H9 (cell line): Measurements from ENCODE around the gene SRPX2. TPM values are rescaled to one million over a fixed set of nuclear protein-coding genes. Genes with fewer than 3 reads are reported as not detected.

ENCODE experiments used
- DNase-seq: peaks from one replicate; pipeline ENCODE4 v3.0.0-alpha.2; 2017
- H2AFZ ChIP-seq: one replicate; pipeline ENCODE4 v1.6.1; 2013; ENCODE audit warnings: mild to moderate bottlenecking, low read length, control low read depth, moderate library complexity
- H2AK5ac ChIP-seq: 2 replicates; pipeline ENCODE4 v1.6.1; 2013; ENCODE audit warnings: low read length, control low read depth, mixed read lengths; ENCODE audit not compliant: insufficient read length
- H2BK120ac ChIP-seq: one replicate; pipeline ENCODE4 v1.6.1; 2013; ENCODE audit warnings: low read depth, mild to moderate bottlenecking, low read length, control low read depth, inconsistent platforms; ENCODE audit not compliant: poor library complexity, severe bottlenecking
- H2BK12ac ChIP-seq: 2 replicates; pipeline ENCODE4 v1.6.1; 2013; ENCODE audit warnings: low read length, control low read depth, mixed read lengths, low read depth; ENCODE audit not compliant: insufficient read length
- H2BK15ac ChIP-seq: 2 replicates; pipeline ENCODE4 v1.6.1; 2013; ENCODE audit warnings: low read depth, low read length, control low read depth
- H2BK20ac ChIP-seq: one replicate; pipeline ENCODE4 v1.6.1; 2013; ENCODE audit warnings: low read depth, mild to moderate bottlenecking, low read length, control low read depth, inconsistent platforms; ENCODE audit not compliant: poor library complexity, severe bottlenecking
- H2BK5ac ChIP-seq: 2 replicates; pipeline ENCODE4 v1.6.1; 2013; ENCODE audit warnings: low read length, control low read depth, mixed read lengths; ENCODE audit not compliant: insufficient read length
- H3K14ac ChIP-seq: 2 replicates; pipeline ENCODE4 v1.6.1; 2013; ENCODE audit warnings: low read length, control low read depth; ENCODE audit not compliant: insufficient read depth
- H3K18ac ChIP-seq: 2 replicates; pipeline ENCODE4 v1.6.1; 2013; ENCODE audit warnings: low read depth, mild to moderate bottlenecking, mixed read lengths, low read length, control low read depth; ENCODE audit not compliant: insufficient read length
- H3K23ac ChIP-seq: 2 replicates; pipeline ENCODE4 v1.6.1; 2013; ENCODE audit warnings: low read length, control low read depth, mixed read lengths, low read depth; ENCODE audit not compliant: insufficient read length
- H3K23me2 ChIP-seq: 2 replicates; pipeline ENCODE4 v1.6.1; 2013; ENCODE audit warnings: low read depth, mild to moderate bottlenecking, mixed read lengths, low read length, control low read depth; ENCODE audit not compliant: insufficient read length, poor library complexity, severe bottlenecking
- H3K27ac ChIP-seq: 2 replicates; pipeline ENCODE4 v1.5.1; 2013; ENCODE audit warnings: low read length, control low read depth, mixed read lengths, low read depth; ENCODE audit not compliant: insufficient read length
- H3K27me3 ChIP-seq: 2 replicates; pipeline ENCODE4 v1.6.1; 2013; ENCODE audit warnings: low read length, control low read depth, inconsistent platforms; ENCODE audit not compliant: insufficient read depth
- H3K4ac ChIP-seq: 2 replicates; pipeline ENCODE4 v1.6.1; 2013; ENCODE audit warnings: low read depth, mild to moderate bottlenecking, control low read depth, inconsistent platforms, low read length, moderate library complexity
- H3K4me1 ChIP-seq: 2 replicates; pipeline ENCODE4 v1.6.1; 2013; ENCODE audit warnings: low read length, control low read depth, inconsistent platforms; ENCODE audit not compliant: insufficient read depth
- H3K4me2 ChIP-seq: 2 replicates; pipeline ENCODE4 v1.6.1; 2013; ENCODE audit warnings: low read length, control low read depth, mixed read lengths; ENCODE audit not compliant: insufficient read length, insufficient read depth
- H3K56ac ChIP-seq: 2 replicates; pipeline ENCODE4 v1.6.1; 2013; ENCODE audit warnings: low read depth, mild to moderate bottlenecking, mixed read lengths, low read length, control low read depth; ENCODE audit not compliant: insufficient read length
- H3K79me1 ChIP-seq: 2 replicates; pipeline ENCODE4 v1.6.1; 2013; ENCODE audit warnings: low read depth, mild to moderate bottlenecking, moderate library complexity, low read length, control low read depth, inconsistent platforms; ENCODE audit not compliant: insufficient read depth, poor library complexity, severe bottlenecking
- H3K79me2 ChIP-seq: 2 replicates; pipeline ENCODE4 v1.6.1; 2013; ENCODE audit warnings: low read length, control low read depth, inconsistent platforms; ENCODE audit not compliant: insufficient read depth
- H3K9ac ChIP-seq: 2 replicates; pipeline ENCODE4 v1.6.1; 2013; ENCODE audit warnings: low read length, control low read depth, mixed read lengths; ENCODE audit not compliant: insufficient read length; ENCODE audit errors: extremely low read depth
- H3K9me3 ChIP-seq: one replicate; pipeline ENCODE4 v1.6.1; 2013; ENCODE audit warnings: low read depth, low read length, inconsistent platforms; ENCODE audit not compliant: control insufficient read depth
- H3T11ph ChIP-seq: one replicate; pipeline ENCODE4 v1.6.1; 2013; ENCODE audit warnings: mild to moderate bottlenecking, low read length, control low read depth, inconsistent platforms
- H4K20me1 ChIP-seq: one replicate; pipeline ENCODE4 v1.6.1; 2013; ENCODE audit not compliant: control insufficient read depth, insufficient read length, insufficient read depth
- H4K5ac ChIP-seq: 2 replicates; pipeline ENCODE4 v1.6.1; 2013; ENCODE audit warnings: low read depth, mild to moderate bottlenecking, mixed read lengths, low read length, control low read depth; ENCODE audit not compliant: insufficient read length
- H4K8ac ChIP-seq: replicated peaks from 2 replicates; pipeline ENCODE4 v1.6.1; 2013; ENCODE audit warnings: low read length, control low read depth, mixed read lengths, low read depth; ENCODE audit not compliant: insufficient read length
- H4K91ac ChIP-seq: 2 replicates; pipeline ENCODE4 v1.6.1; 2013; ENCODE audit warnings: low read depth, mild to moderate bottlenecking, moderate library complexity, mixed read lengths, low read length, control low read depth; ENCODE audit not compliant: insufficient read length
- H3K27ac Mint-ChIP-seq, 3 experiments: 2 replicates in 2 of 3; 3 replicates in 1 of 3; pipeline ENCODE4 v1.8.0; 2020 to 2021; ENCODE audit warnings: mixed read lengths in 3 of 3, mild to moderate bottlenecking in 1 of 3, moderate library complexity in 1 of 3
- H3K27me3 Mint-ChIP-seq: 2 replicates; pipeline ENCODE4 v1.8.0; 2021; ENCODE audit warnings: low read depth, mild to moderate bottlenecking, moderate library complexity, mixed read lengths
- H3K36me3 Mint-ChIP-seq, 3 experiments: 2 replicates in 2 of 3; 3 replicates in 1 of 3; pipeline ENCODE4 v1.8.0; 2020 to 2021; ENCODE audit warnings: low read depth in 3 of 3, mixed read lengths in 3 of 3; ENCODE audit not compliant: insufficient read depth in 1 of 3
- H3K4me1 Mint-ChIP-seq, 2 experiments: 2 replicates each; pipeline ENCODE4 v1.8.0; 2020; ENCODE audit warnings: mixed read lengths in 2 of 2
- H3K4me3 Mint-ChIP-seq, 2 experiments: 2 replicates in 1 of 2; 3 replicates in 1 of 2; pipeline ENCODE4 v1.8.0; 2020 to 2021; ENCODE audit warnings: mild to moderate bottlenecking in 2 of 2, mixed read lengths in 2 of 2, moderate library complexity in 1 of 2
- H3K9me3 Mint-ChIP-seq, 2 experiments: 2 replicates in 1 of 2; 3 replicates in 1 of 2; pipeline ENCODE4 v1.8.0; 2020; ENCODE audit warnings: mild to moderate bottlenecking in 2 of 2, mixed read lengths in 2 of 2, moderate library complexity in 1 of 2
- CTCF ChIP-seq: fragments of 200-600 bp; sonication (generic); conservative IDR thresholded peaks from 3 replicates; pipeline ENCODE4 v1.8.0; 2021; ENCODE audit warnings: antibody characterized with exemption, mild to moderate bottlenecking
- WGBS: extraction: QIAGEN DNeasy Blood & Tissue Kit; methylation state at CpG from one replicate; pipeline ENCODE4 v1.1.7; 2013; ENCODE audit warnings: missing lambda C conversion rate, low lambda C conversion rate, mixed read lengths; ENCODE audit not compliant: insufficient read length; ENCODE audit errors: extremely low coverage; 5-methylcytosine and 5-hydroxymethylcytosine counted together
- total RNA-seq: library from RNA; stranded (reverse); gene quantifications from 2 replicates; pipeline ENCODE4 v1.2.1, GENCODE V29; 2021

The SRPX2 gene
- total RNA-seq, 1 experiment from 2014 or later = not detected

DNA sequence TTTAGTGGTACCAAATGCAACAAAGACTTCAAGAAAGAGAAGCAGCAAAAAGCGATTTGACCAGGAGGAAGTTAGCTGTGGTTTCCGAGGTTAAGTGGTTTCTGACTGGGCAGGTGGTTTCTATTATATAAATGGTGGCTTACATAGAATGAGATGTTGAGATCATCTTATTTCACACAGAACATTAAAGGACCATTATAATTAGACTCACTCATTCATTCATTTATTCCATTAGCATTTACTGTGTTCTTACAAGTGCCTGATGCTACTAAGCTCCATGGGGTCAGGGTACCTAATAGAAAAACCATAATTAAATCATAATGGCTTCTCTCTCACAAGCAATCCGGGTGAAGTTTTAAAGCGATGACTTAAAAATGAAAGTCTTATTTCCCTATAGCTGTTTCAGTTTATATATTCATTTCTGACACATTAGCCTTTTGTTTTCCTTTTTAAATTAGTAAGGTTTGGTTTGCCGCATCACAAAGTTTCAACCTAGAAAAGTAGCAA, 18.0 kb upstream of the SRPX2 start:
- H4K8ac ChIP-seq = no peak overlapping the region

More for the DNA sequence above, 18.0 kb upstream of the SRPX2 start:
- H4K5ac ChIP-seq = no peak overlapping the region
- no peak overlapping the region for H3K4me2 ChIP-seq
- no peak overlapping the region for H2BK12ac ChIP-seq
- no peaks in the 10 kb centered on the region for H4K20me1 ChIP-seq
- H2AK5ac ChIP-seq = no peak overlapping the region
- no peak overlapping the region for H3K27ac ChIP-seq
- no peak for DNase-seq
- no peaks in the 10 kb centered on the region for H3K9me3 ChIP-seq
- no peaks in the 10 kb centered on the region for H3K4me1 ChIP-seq
- H3K79me1 ChIP-seq = no peaks in the 10 kb centered on the region
- no peak overlapping the region for H2BK120ac ChIP-seq
- H3K36me3 Mint-ChIP-seq = peaks cover 0 to 34% (median 17%) of the 10 kb centered on the region in 3 experiments; a peak in 5 of 7 replicates
- no peak overlapping the region for H2BK15ac ChIP-seq
- no peaks in the 10 kb centered on the region for H3K27me3 Mint-ChIP-seq
- no peak overlapping the region for H3K56ac ChIP-seq
- H3K79me2 ChIP-seq = no peaks in the 10 kb centered on the region
- no peak overlapping the region for H2AFZ ChIP-seq
- no peak overlapping the region for H3K4me3 Mint-ChIP-seq
- H2BK20ac ChIP-seq = no peak overlapping the region
- no peak overlapping the region for H2BK5ac ChIP-seq
- H3K9me3 Mint-ChIP-seq = peaks cover 0 to 65% of the 10 kb centered on the region in 2 experiments; a peak in 2 of 5 replicates
- H3K27ac Mint-ChIP-seq = no peak overlapping the region
- H3K4me1 Mint-ChIP-seq = no peaks in the 10 kb centered on the region
- no peak overlapping the region for H3K4ac ChIP-seq
- H3K9ac ChIP-seq = no peak overlapping the region
- WGBS = no CpG with 5 or more reads among the region's 5 CpGs
- no peak for TF ChIP-seq CTCF
- no peak overlapping the region for H3T11ph ChIP-seq
- no peaks in the 10 kb centered on the region for H3K27me3 ChIP-seq
- no peak overlapping the region for H4K91ac ChIP-seq
- H3K18ac ChIP-seq = no peak overlapping the region
- H3K23ac ChIP-seq = no peak overlapping the region
- H3K23me2 ChIP-seq = no peaks in the 10 kb centered on the region
- H3K14ac ChIP-seq = no peak overlapping the region
